NCI-H82 treated with DMSO at 0.1 percent for 48 hours (cell line): ENCODE results near the gene AP1S3.
A peak's percentile ranks its signal among the peaks of the same experiment; 100 is the strongest.

Source experiments
- DNase-seq: peaks from one replicate; lab custom pipeline; 2025; ENCODE audit not compliant: unreplicated experiment; lab: John Stamatoyannopoulos, UW

AP1S3 gene

GRCh38 chr2:223725986-223726970 is 111.1 kb downstream of the AP1S3 start:
- DNase-seq: no peak

DNA sequence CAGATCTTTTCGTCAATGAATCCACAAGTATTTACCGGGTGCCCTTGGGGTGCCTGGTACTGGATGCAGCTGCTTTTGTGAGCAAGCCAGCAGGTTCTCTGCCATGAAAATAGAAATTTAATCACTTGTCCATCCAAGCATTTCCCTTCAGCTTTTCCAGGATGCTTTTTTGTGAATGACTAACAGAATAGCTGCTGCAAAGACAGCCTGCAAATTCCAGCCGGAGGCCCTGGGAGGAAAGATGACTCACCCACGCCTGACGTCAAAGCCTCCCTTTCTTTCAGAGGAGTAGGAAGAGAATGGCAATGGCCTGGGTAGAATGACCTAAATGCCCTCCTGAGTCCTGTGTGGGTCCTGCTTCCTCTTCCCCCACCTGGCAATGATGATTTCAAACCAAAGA is 111.9 kb downstream of the AP1S3 start:
- no peak for DNase-seq

GRCh38 chr2:223724861-223725260 is 112.5 kb downstream of the AP1S3 start:
- DNase-seq: no peak

DNA sequence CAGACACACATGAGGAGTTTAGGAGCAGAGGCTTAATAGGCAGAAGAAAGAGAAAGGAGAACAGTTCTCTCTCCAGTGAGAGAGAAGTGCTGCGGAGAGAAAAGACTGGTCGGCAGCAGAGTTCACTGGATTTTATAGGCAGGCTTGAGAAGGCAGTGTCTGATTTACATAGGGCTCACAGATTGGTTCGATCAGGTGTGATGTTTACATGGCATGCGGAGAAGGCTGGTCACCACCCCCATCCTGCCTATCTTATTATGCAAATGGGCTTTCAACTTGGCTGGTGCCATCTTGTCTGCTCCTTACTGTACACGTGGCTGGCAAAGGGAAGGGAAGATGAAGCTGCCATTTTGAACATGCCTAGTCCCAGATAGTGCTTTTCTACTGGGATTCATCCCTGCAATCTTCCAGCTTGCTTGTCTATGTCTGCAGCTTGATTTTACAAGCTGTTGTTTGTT is 113.4 kb downstream of the AP1S3 start:
- no peak for DNase-seq

DNA sequence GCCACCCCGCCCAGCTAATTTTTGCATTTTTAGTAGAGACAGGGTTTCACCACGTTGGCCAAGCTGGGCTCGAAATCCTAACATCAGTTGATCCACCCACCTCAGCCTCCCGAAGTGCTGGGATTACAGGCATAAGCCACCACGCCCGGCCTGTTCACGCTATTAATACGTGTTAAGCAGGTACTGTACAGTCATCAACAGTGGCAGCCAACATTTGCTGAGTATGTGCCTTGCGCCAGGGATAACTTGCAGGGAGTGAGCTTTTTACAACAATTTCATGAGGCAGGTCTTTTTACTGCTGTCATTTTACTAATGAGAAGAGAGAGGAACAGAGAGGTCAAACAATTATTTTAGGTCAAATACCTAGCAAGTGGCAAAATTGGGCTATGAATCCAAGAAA is 115.2 kb downstream of the AP1S3 start:
- no peak for DNase-seq

- DNase-seq: no peak
Measured at GRCh38 chr2:223721746-223722145, 115.6 kb downstream of the AP1S3 start.

DNA sequence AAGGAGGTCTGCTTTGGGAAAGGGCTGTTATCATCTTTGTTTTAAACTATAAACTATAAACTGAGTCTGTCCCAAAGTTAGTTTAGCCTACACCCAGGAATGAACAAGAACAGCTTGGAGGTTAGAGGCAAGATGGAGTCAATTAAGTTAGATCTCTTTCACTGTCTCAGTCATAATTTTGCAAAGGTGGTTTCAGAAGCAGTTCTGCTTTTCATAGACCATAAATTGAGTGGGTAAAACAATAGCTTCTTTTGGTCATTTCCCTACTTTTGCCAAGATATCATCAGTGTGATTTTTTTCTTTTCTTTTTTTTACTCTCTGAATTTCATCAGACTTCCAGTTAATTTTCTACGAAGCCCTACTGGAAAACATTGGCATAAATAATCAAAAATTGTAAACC is 117.0 kb downstream of the AP1S3 start:
- no peak for DNase-seq

- DNase-seq: peak; percentile 50
Measured at GRCh38 chr2:223712642-223713041, 124.7 kb downstream of the AP1S3 start.

- no peak for DNase-seq
Measured at GRCh38 chr2:223711596-223712326, 125.6 kb downstream of the AP1S3 start.
